Measurements from ENCODE around the gene RAC3. TPM values are rescaled to one million over a fixed set of nuclear protein-coding genes. Genes with fewer than 3 reads are reported as not detected.

Gene RAC3
- total RNA-seq, 1 experiment from 2014 or later, result 84.8 TPM

- peaks cover 0 to 9% (median 9%) of the 10 kb centered on the region in 3 experiments; a peak in 6 of 7 replicates for H3K36me3 Mint-ChIP-seq (ENCODE audit: insufficient read depth in 1 of 3, low read depth in 3 of 3)
- H3K9me3 Mint-ChIP-seq, result no peaks in the 10 kb centered on the region
- Histone ChIP-seq H2BK120ac (ENCODE audit: low read depth, low read length, poor library complexity, severe bottlenecking) (no peak overlapping the region), H3K79me1 (ENCODE audit: insufficient read depth, low read depth, low read length, poor library complexity, severe bottlenecking) (no peaks in the 10 kb centered on the region), H4K5ac (ENCODE audit: insufficient read length, low read depth, low read length) (no peak overlapping the region), H4K20me1 (ENCODE audit: control insufficient read depth, insufficient read depth, insufficient read length) (no peaks in the 10 kb centered on the region), H3K18ac (ENCODE audit: insufficient read length, low read depth, low read length) (no peak overlapping the region), H4K8ac (replicated peaks; ENCODE audit: insufficient read length, low read depth, low read length) (no peak overlapping the region), H3K23me2 (ENCODE audit: insufficient read length, low read depth, low read length, poor library complexity, severe bottlenecking) (no peaks in the 10 kb centered on the region), H3K27ac (ENCODE audit: insufficient read length, low read depth, low read length) (no peak overlapping the region), H2AFZ (ENCODE audit: low read length) (no peak overlapping the region), H3K4ac (ENCODE audit: low read depth, low read length) (no peak overlapping the region), H3K4me1 (ENCODE audit: insufficient read depth, low read length) (no peaks in the 10 kb centered on the region), H3K79me2 (ENCODE audit: insufficient read depth, low read length) (no peaks in the 10 kb centered on the region), H3T11ph (ENCODE audit: low read length) (no peak overlapping the region), H3K23ac (ENCODE audit: insufficient read length, low read depth, low read length) (no peak overlapping the region), H3K4me2 (ENCODE audit: insufficient read depth, insufficient read length, low read length) (no peak overlapping the region), H3K56ac (ENCODE audit: insufficient read length, low read depth, low read length) (no peak overlapping the region), H3K9me3 (ENCODE audit: control insufficient read depth, low read depth, low read length) (no peaks in the 10 kb centered on the region), H3K27me3 (ENCODE audit: insufficient read depth, low read length) (no peaks in the 10 kb centered on the region), H3K14ac (ENCODE audit: insufficient read depth, low read length) (no peak overlapping the region), H4K91ac (ENCODE audit: insufficient read length, low read depth, low read length) (no peak overlapping the region), H3K9ac (ENCODE audit: extremely low read depth, insufficient read length, low read length) (no peak overlapping the region), H2BK15ac (ENCODE audit: low read depth, low read length) (no peak overlapping the region), H2BK20ac (ENCODE audit: low read depth, low read length, poor library complexity, severe bottlenecking) (no peak overlapping the region), H2BK12ac (ENCODE audit: insufficient read length, low read depth, low read length) (no peak overlapping the region), H2AK5ac (ENCODE audit: insufficient read length, low read length) (no peak overlapping the region), H2BK5ac (ENCODE audit: insufficient read length, low read length) (no peak overlapping the region)
- no CpG with 5 or more reads among the region's 12 CpGs for WGBS (ENCODE audit: extremely low coverage, insufficient read length, low lambda C conversion rate)
- 0 out of 4 replicates have a peak, but pooled peaks cover 0 to 2% of the 10 kb centered on the region in 2 experiments for H3K4me1 Mint-ChIP-seq
- H3K4me3 Mint-ChIP-seq, result no peak overlapping the region
- no peaks in the 10 kb centered on the region for H3K27me3 Mint-ChIP-seq (ENCODE audit: low read depth)
- TF ChIP-seq CTCF (conservative IDR thresholded peaks at IDR 0.05), result no peak
- no peak for DNase-seq
- no peak overlapping the region for H3K27ac Mint-ChIP-seq
Measured at GRCh38 chr17:81999587-81999975, 31.9 kb upstream of the RAC3 start.

Measured in H9 (cell line).